ENCODE results near the gene CHCHD3.

Gene CHCHD3

GRCh38 chr7:132777414-132777813 lies 304.5 kb downstream of the CHCHD3 start:
- Histone ChIP-seq H3K36me3 (ENCODE audit: insufficient read depth, low read length) (no peaks in the 10 kb centered on the region), H3K9me3 (ENCODE audit: low read depth, low read length) (no peaks in the 10 kb centered on the region), H3K4me3 (no peak overlapping the region), H3K9ac (ENCODE audit: insufficient read length) (no peak overlapping the region), H3K27ac (no peak overlapping the region)
- TF ChIP-seq POLR2AphosphoS5 (IDR thresholded peaks at IDR 0.05; ENCODE audit: borderline replicate concordance, low read depth, low read length) (no peak), EZH2 (IDR thresholded peaks at IDR 0.05) (no peak), FOXP2 (optimal IDR thresholded peaks at IDR 0.05; ENCODE audit: control extremely low read depth, extremely low read length, insufficient read depth) (no peak)
- DNase-seq (ENCODE audit: low read depth, low spot score), result no peak

- DNase-seq (ENCODE audit: low read depth, low spot score), result no peak
- Histone ChIP-seq H3K9ac (ENCODE audit: insufficient read length) (no peak overlapping the region), H3K27ac (no peak overlapping the region), H3K9me3 (ENCODE audit: low read depth, low read length) (no peaks in the 10 kb centered on the region), H3K4me3 (no peak overlapping the region), H3K36me3 (ENCODE audit: insufficient read depth, low read length) (no peaks in the 10 kb centered on the region)
- TF ChIP-seq EZH2 (IDR thresholded peaks at IDR 0.05), result no peak
- no peak for TF ChIP-seq FOXP2 (optimal IDR thresholded peaks at IDR 0.05; ENCODE audit: control extremely low read depth, extremely low read length, insufficient read depth)
- no peak for TF ChIP-seq POLR2AphosphoS5 (IDR thresholded peaks at IDR 0.05; ENCODE audit: borderline replicate concordance, low read depth, low read length)
Observed at GRCh38 chr7:132776048-132776620, 305.8 kb downstream of the CHCHD3 start.

GRCh38 chr7:132773527-132773956 lies 308.3 kb downstream of the CHCHD3 start:
- H3K27ac ChIP-seq, result no peak overlapping the region
- no peaks in the 10 kb centered on the region for H3K9me3 ChIP-seq (ENCODE audit: low read depth, low read length)
- no peak for TF ChIP-seq EZH2 (IDR thresholded peaks at IDR 0.05)
- H3K4me3 ChIP-seq, result no peak overlapping the region
- no peak overlapping the region for H3K9ac ChIP-seq (ENCODE audit: insufficient read length)
- H3K36me3 ChIP-seq (ENCODE audit: insufficient read depth, low read length), result no peaks in the 10 kb centered on the region
- DNase-seq (ENCODE audit: low read depth, low spot score), result peak; percentile 37

- Histone ChIP-seq H3K27ac (no peak overlapping the region), H3K4me3 (no peak overlapping the region), H3K36me3 (ENCODE audit: insufficient read depth, low read length) (no peaks in the 10 kb centered on the region), H3K9ac (ENCODE audit: insufficient read length) (no peak overlapping the region), H3K9me3 (ENCODE audit: low read depth, low read length) (no peaks in the 10 kb centered on the region)
- no peak for DNase-seq (ENCODE audit: low read depth, low spot score)
- TF ChIP-seq EZH2 (IDR thresholded peaks at IDR 0.05) (no peak), FOXP2 (optimal IDR thresholded peaks at IDR 0.05; ENCODE audit: control extremely low read depth, extremely low read length, insufficient read depth) (no peak)
Observed at GRCh38 chr7:132771301-132771730, 310.6 kb downstream of the CHCHD3 start.

GRCh38 chr7:132770055-132770454 lies 311.8 kb downstream of the CHCHD3 start:
- Histone ChIP-seq H3K27ac (no peak overlapping the region), H3K36me3 (ENCODE audit: insufficient read depth, low read length) (no peaks in the 10 kb centered on the region), H3K4me3 (no peak overlapping the region), H3K9ac (ENCODE audit: insufficient read length) (no peak overlapping the region), H3K9me3 (ENCODE audit: low read depth, low read length) (no peaks in the 10 kb centered on the region)
- no peak for DNase-seq (ENCODE audit: low read depth, low spot score)
- TF ChIP-seq FOXP2 (optimal IDR thresholded peaks at IDR 0.05; ENCODE audit: control extremely low read depth, extremely low read length, insufficient read depth) (no peak), POLR2AphosphoS5 (IDR thresholded peaks at IDR 0.05; ENCODE audit: borderline replicate concordance, low read depth, low read length) (no peak), EZH2 (IDR thresholded peaks at IDR 0.05) (no peak)

- H3K9ac ChIP-seq (ENCODE audit: insufficient read length), result no peak overlapping the region
- no peaks in the 10 kb centered on the region for H3K36me3 ChIP-seq (ENCODE audit: insufficient read depth, low read length)
- no peak for TF ChIP-seq EZH2 (IDR thresholded peaks at IDR 0.05)
- TF ChIP-seq POLR2AphosphoS5 (IDR thresholded peaks at IDR 0.05; ENCODE audit: borderline replicate concordance, low read depth, low read length), result no peak
- no peak for TF ChIP-seq FOXP2 (optimal IDR thresholded peaks at IDR 0.05; ENCODE audit: control extremely low read depth, extremely low read length, insufficient read depth)
- no peak overlapping the region for H3K4me3 ChIP-seq
- no peak overlapping the region for H3K27ac ChIP-seq
- DNase-seq (ENCODE audit: low read depth, low spot score), result no peak
- H3K9me3 ChIP-seq (ENCODE audit: low read depth, low read length), result no peaks in the 10 kb centered on the region
Observed at GRCh38 chr7:132769280-132769679, 312.6 kb downstream of the CHCHD3 start.

GRCh38 chr7:132768099-132768498 lies 313.8 kb downstream of the CHCHD3 start:
- Histone ChIP-seq H3K4me3 (no peak overlapping the region), H3K36me3 (ENCODE audit: insufficient read depth, low read length) (no peaks in the 10 kb centered on the region), H3K9me3 (ENCODE audit: low read depth, low read length) (no peaks in the 10 kb centered on the region), H3K9ac (ENCODE audit: insufficient read length) (no peak overlapping the region), H3K27ac (no peak overlapping the region)
- TF ChIP-seq FOXP2 (optimal IDR thresholded peaks at IDR 0.05; ENCODE audit: control extremely low read depth, extremely low read length, insufficient read depth) (no peak), POLR2AphosphoS5 (IDR thresholded peaks at IDR 0.05; ENCODE audit: borderline replicate concordance, low read depth, low read length) (no peak)
- DNase-seq (ENCODE audit: low read depth, low spot score), result no peak

- Histone ChIP-seq H3K9me3 (ENCODE audit: low read depth, low read length) (no peaks in the 10 kb centered on the region), H3K9ac (ENCODE audit: insufficient read length) (no peak overlapping the region), H3K27ac (no peak overlapping the region), H3K4me3 (no peak overlapping the region), H3K36me3 (ENCODE audit: insufficient read depth, low read length) (no peaks in the 10 kb centered on the region)
- no peak for TF ChIP-seq EZH2 (IDR thresholded peaks at IDR 0.05)
- TF ChIP-seq FOXP2 (optimal IDR thresholded peaks at IDR 0.05; ENCODE audit: control extremely low read depth, extremely low read length, insufficient read depth), result no peak
- no peak for TF ChIP-seq POLR2AphosphoS5 (IDR thresholded peaks at IDR 0.05; ENCODE audit: borderline replicate concordance, low read depth, low read length)
- no peak for DNase-seq (ENCODE audit: low read depth, low spot score)
Observed at GRCh38 chr7:132767378-132767777, 314.5 kb downstream of the CHCHD3 start.

GRCh38 chr7:132766660-132767059 lies 315.2 kb downstream of the CHCHD3 start:
- no peaks in the 10 kb centered on the region for H3K9me3 ChIP-seq (ENCODE audit: low read depth, low read length)
- no peak overlapping the region for H3K27ac ChIP-seq
- H3K36me3 ChIP-seq (ENCODE audit: insufficient read depth, low read length), result no peaks in the 10 kb centered on the region
- DNase-seq (ENCODE audit: low read depth, low spot score), result no peak
- no peak for TF ChIP-seq EZH2 (IDR thresholded peaks at IDR 0.05)
- TF ChIP-seq FOXP2 (optimal IDR thresholded peaks at IDR 0.05; ENCODE audit: control extremely low read depth, extremely low read length, insufficient read depth), result no peak
- no peak for TF ChIP-seq POLR2AphosphoS5 (IDR thresholded peaks at IDR 0.05; ENCODE audit: borderline replicate concordance, low read depth, low read length)
- H3K4me3 ChIP-seq, result no peak overlapping the region
- no peak overlapping the region for H3K9ac ChIP-seq (ENCODE audit: insufficient read length)
